Activated CD8-positive, alpha-beta memory T cell treated with anti-CD3 and anti-CD28 coated beads for 4 hours (primary cell): ENCODE measurements around the gene MAPK1.
"Not testable (repeated sequence)": the region's sequence is repeated elsewhere in the genome, so short reads cannot be mapped to it uniquely, and the experiment has no call there.

ENCODE experiments used
- DNase-seq, 2 donors: peaks; one replicate each; pipeline ENCODE4 v3.0.0-alpha.2; 2020; ENCODE audit warnings: low read depth in 2 of 2

MAPK1 gene

GRCh38 chr22:21881841-21882753, 14.7 kb upstream of the MAPK1 start:
- DNase-seq, result no peak

GRCh38 chr22:21876486-21877176, 9.2 kb upstream of the MAPK1 start:
- no peak for DNase-seq

GRCh38 chr22:21874953-21875352, 7.5 kb upstream of the MAPK1 start:
- DNase-seq, result not testable (repeated sequence)

- DNase-seq, result no peak
These were observed 6.2 kb upstream of the MAPK1 start for GRCh38 chr22:21873619-21874018.

GRCh38 chr22:21872741-21873140, 5.3 kb upstream of the MAPK1 start:
- not testable (repeated sequence) for DNase-seq

GRCh38 chr22:21868651-21869050, 1.2 kb upstream of the MAPK1 start:
- no peak for DNase-seq

- no peak for DNase-seq
These were observed 465 bp downstream of the MAPK1 start for GRCh38 chr22:21866833-21867527.

- no peak for DNase-seq
These were observed 2.4 kb downstream of the MAPK1 start for GRCh38 chr22:21865041-21865440.

GRCh38 chr22:21862386-21863245, 4.8 kb downstream of the MAPK1 start:
- no peak for DNase-seq

GRCh38 chr22:21861851-21862250, 5.6 kb downstream of the MAPK1 start:
- no peak for DNase-seq

- DNase-seq, result no peak
These were observed 6.1 kb downstream of the MAPK1 start for GRCh38 chr22:21861264-21861848.

GRCh38 chr22:21860491-21861039, 6.9 kb downstream of the MAPK1 start:
- DNase-seq, result no peak

GRCh38 chr22:21858025-21858764, 9.2 kb downstream of the MAPK1 start:
- DNase-seq, result no peak

- no peak for DNase-seq
These were observed 9.9 kb downstream of the MAPK1 start for GRCh38 chr22:21857481-21857914.

GRCh38 chr22:21856868-21857267, 10.6 kb downstream of the MAPK1 start:
- no peak for DNase-seq

GRCh38 chr22:21856197-21856596, 11.2 kb downstream of the MAPK1 start:
- DNase-seq, result no peak

GRCh38 chr22:21855676-21856075, 11.8 kb downstream of the MAPK1 start:
- no peak for DNase-seq

GRCh38 chr22:21850660-21851059, 16.8 kb downstream of the MAPK1 start:
- DNase-seq, result no peak

GRCh38 chr22:21849489-21849888, 18.0 kb downstream of the MAPK1 start:
- DNase-seq, result no peak

GRCh38 chr22:21848057-21848456, 19.4 kb downstream of the MAPK1 start:
- DNase-seq, result not testable (repeated sequence)
